WTC11 (cell line): ENCODE results near the gene MALAT1.

Source experiments
- CBFB ChIP-seq: sonication (generic); formaldehyde crosslinking; IDR thresholded peaks from 2 replicates; pipeline ENCODE4 v1.8.1; 2022; ENCODE audit warnings: mild to moderate bottlenecking, low read depth, missing genetic modification reagents
- CREB1 ChIP-seq: sonication (generic); formaldehyde crosslinking; IDR thresholded peaks from 2 replicates; pipeline ENCODE4 v1.8.0; 2023; ENCODE audit warnings: mild to moderate bottlenecking, missing genetic modification reagents
- ESRRA ChIP-seq: sonication (generic); formaldehyde crosslinking; IDR thresholded peaks from 2 replicates; pipeline ENCODE4 v1.8.1; 2022; ENCODE audit warnings: mild to moderate bottlenecking, missing genetic modification reagents, borderline replicate concordance
- ETV6 ChIP-seq: sonication (generic); formaldehyde crosslinking; IDR thresholded peaks from 2 replicates; pipeline ENCODE4 v1.8.1; 2022; ENCODE audit warnings: mild to moderate bottlenecking, missing genetic modification reagents
- FOXJ3 ChIP-seq: sonication (generic); formaldehyde crosslinking; IDR thresholded peaks from 2 replicates; pipeline ENCODE4 v1.9.0; 2021; ENCODE audit warnings: missing genetic modification reagents, mild to moderate bottlenecking, borderline replicate concordance
- KAT7 ChIP-seq: sonication (generic); formaldehyde crosslinking; IDR thresholded peaks from 2 replicates; pipeline ENCODE4 v1.8.1; 2023; ENCODE audit warnings: missing genetic modification reagents, mild to moderate bottlenecking, borderline replicate concordance
- MLX ChIP-seq: sonication (generic); formaldehyde crosslinking; IDR thresholded peaks from 2 replicates; pipeline ENCODE4 v1.8.1; 2023; ENCODE audit warnings: mild to moderate bottlenecking, missing genetic modification reagents, moderate library complexity
- MYBL2 ChIP-seq: sonication (generic); formaldehyde crosslinking; IDR thresholded peaks from 2 replicates; pipeline ENCODE4 v1.8.1; 2023; ENCODE audit warnings: mild to moderate bottlenecking, moderate library complexity, missing genetic modification reagents
- TEAD4 ChIP-seq: sonication (generic); formaldehyde crosslinking; IDR thresholded peaks from 2 replicates; pipeline ENCODE4 v1.8.0; 2022; ENCODE audit warnings: mild to moderate bottlenecking, missing genetic modification reagents
- TP53 ChIP-seq: sonication (generic); formaldehyde crosslinking; IDR thresholded peaks from 2 replicates; pipeline ENCODE4 v1.8.1; 2023; ENCODE audit warnings: mild to moderate bottlenecking, missing genetic modification reagents
- ZBTB43 ChIP-seq: sonication (generic); formaldehyde crosslinking; IDR thresholded peaks from 2 replicates; pipeline ENCODE4 v1.8.1; 2023; ENCODE audit warnings: mild to moderate bottlenecking, missing genetic modification reagents
- TF ChIP-seq, protein P1 (sequence below): fragments of 200-600 bp; IDR thresholded peaks from 2 replicates; pipeline ENCODE4 v1.8.0; 2022; ENCODE audit warnings: antibody characterized with exemption
- TF ChIP-seq, protein P2 (sequence below): sonication (generic); formaldehyde crosslinking; IDR thresholded peaks from 2 replicates; pipeline ENCODE4 v1.8.0; 2023; ENCODE audit warnings: missing genetic modification reagents
- TF ChIP-seq, protein P3 (sequence below): sonication (generic); formaldehyde crosslinking; IDR thresholded peaks from 2 replicates; pipeline ENCODE4 v1.8.0; 2022; ENCODE audit warnings: mild to moderate bottlenecking, missing genetic modification reagents

- TF ChIP-seq ZBTB43 (CRISPR knock-in tag) (no peak), FOXJ3 (CRISPR knock-in tag) (no peak), ETV6 (no peak), MYBL2 (CRISPR knock-in tag) (no peak), TP53 (CRISPR knock-in tag) (no peak), CREB1 (CRISPR knock-in tag) (no peak), KAT7 (CRISPR knock-in tag) (no peak), CBFB (CRISPR knock-in tag) (no peak), TEAD4 (no peak), ESRRA (CRISPR knock-in tag) (no peak), MLX (CRISPR knock-in tag) (no peak)
- TF ChIP-seq, protein P1, sequence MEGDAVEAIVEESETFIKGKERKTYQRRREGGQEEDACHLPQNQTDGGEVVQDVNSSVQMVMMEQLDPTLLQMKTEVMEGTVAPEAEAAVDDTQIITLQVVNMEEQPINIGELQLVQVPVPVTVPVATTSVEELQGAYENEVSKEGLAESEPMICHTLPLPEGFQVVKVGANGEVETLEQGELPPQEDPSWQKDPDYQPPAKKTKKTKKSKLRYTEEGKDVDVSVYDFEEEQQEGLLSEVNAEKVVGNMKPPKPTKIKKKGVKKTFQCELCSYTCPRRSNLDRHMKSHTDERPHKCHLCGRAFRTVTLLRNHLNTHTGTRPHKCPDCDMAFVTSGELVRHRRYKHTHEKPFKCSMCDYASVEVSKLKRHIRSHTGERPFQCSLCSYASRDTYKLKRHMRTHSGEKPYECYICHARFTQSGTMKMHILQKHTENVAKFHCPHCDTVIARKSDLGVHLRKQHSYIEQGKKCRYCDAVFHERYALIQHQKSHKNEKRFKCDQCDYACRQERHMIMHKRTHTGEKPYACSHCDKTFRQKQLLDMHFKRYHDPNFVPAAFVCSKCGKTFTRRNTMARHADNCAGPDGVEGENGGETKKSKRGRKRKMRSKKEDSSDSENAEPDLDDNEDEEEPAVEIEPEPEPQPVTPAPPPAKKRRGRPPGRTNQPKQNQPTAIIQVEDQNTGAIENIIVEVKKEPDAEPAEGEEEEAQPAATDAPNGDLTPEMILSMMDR = no peak
- TF ChIP-seq, protein P2, sequence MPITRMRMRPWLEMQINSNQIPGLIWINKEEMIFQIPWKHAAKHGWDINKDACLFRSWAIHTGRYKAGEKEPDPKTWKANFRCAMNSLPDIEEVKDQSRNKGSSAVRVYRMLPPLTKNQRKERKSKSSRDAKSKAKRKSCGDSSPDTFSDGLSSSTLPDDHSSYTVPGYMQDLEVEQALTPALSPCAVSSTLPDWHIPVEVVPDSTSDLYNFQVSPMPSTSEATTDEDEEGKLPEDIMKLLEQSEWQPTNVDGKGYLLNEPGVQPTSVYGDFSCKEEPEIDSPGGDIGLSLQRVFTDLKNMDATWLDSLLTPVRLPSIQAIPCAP (CRISPR knock-in tag) = no peak
- TF ChIP-seq, protein P3, sequence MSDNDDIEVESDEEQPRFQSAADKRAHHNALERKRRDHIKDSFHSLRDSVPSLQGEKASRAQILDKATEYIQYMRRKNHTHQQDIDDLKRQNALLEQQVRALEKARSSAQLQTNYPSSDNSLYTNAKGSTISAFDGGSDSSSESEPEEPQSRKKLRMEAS (CRISPR knock-in tag) = no peak
Measured at GRCh38 chr11:65501186-65501471, 2.3 kb downstream of the MALAT1 start.
